ENCODE results near the gene GAREM1. TPM values are rescaled to one million over a fixed set of nuclear protein-coding genes. Genes with fewer than 3 reads are reported as not detected.
A peak's percentile ranks its signal among the peaks of the same experiment; 100 is the strongest.

GAREM1 gene
- total RNA-seq, 3 donors from 2014 or later: 7.8 to 13.4 (median 12.0) TPM

DNA sequence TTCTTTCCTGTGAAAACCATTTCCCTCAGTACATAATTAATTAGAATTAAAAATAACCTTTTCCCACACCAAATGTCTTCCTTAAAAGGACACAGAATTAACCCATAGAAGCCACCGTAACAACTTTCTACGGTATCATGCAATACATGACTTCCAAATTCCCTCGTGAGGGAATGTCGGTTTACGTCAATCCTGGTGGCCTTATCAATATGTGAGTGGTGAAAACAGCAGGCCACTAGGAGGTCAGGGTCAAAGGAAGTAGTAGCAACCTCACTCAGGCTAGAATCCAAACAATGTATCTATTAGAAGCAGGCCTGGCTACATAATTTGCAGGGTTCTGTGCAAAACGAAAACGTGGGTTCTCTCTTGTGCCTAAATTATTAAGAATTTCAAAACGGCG, 112.2 kb downstream of the GAREM1 start:
- Histone ChIP-seq H3K4me3 (no peak overlapping the region), H3K36me3 (no peaks in the 10 kb centered on the region), H3K27me3 (no peaks in the 10 kb centered on the region), H3K27ac (no peak overlapping the region), H3K4me1 (no peaks in the 10 kb centered on the region), H3K9me3 (no peaks in the 10 kb centered on the region)
- no peak for DNase-seq (ENCODE audit: low spot score in 2 of 2)
- intact Hi-C loops (cut with DNase I; ENCODE audit: low total_unique reads): no loop called here
- no peak for TF ChIP-seq CTCF (IDR thresholded peaks at IDR 0.05)
- no peak for TF ChIP-seq POLR2AphosphoS5 (IDR thresholded peaks at IDR 0.05)
- TF ChIP-seq POLR2A (IDR thresholded peaks at IDR 0.05): no peak

DNA sequence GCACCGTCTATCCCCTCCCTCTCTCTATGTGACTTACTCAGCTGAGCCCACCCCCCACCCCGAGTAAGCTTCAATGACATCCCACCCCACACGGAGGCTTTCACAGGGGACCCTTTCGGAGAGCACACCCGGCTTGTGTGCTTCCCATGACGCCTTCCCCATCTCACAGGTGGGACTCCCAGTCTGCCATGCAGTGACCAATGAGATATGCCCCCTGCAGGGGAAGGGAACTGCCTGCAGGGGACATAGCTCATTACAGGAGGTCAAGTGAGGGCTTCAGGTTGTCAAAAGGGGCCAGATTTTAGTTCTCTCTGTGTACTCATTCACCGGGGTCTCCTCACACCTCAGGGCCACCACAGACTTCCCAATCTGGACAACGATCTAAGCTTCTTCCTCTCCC, 112.6 kb downstream of the GAREM1 start:
- TF ChIP-seq POLR2AphosphoS5 (IDR thresholded peaks at IDR 0.05) (no peak), CTCF (IDR thresholded peaks at IDR 0.05) (no peak), POLR2A (IDR thresholded peaks at IDR 0.05) (no peak)
- Histone ChIP-seq H3K27ac (no peak overlapping the region), H3K9me3 (no peaks in the 10 kb centered on the region), H3K36me3 (no peaks in the 10 kb centered on the region), H3K4me1 (no peaks in the 10 kb centered on the region), H3K27me3 (no peaks in the 10 kb centered on the region), H3K4me3 (no peak overlapping the region)
- no peak for DNase-seq (ENCODE audit: low spot score in 2 of 2)
- intact Hi-C loops (cut with DNase I; ENCODE audit: low total_unique reads): no loop called here

DNA sequence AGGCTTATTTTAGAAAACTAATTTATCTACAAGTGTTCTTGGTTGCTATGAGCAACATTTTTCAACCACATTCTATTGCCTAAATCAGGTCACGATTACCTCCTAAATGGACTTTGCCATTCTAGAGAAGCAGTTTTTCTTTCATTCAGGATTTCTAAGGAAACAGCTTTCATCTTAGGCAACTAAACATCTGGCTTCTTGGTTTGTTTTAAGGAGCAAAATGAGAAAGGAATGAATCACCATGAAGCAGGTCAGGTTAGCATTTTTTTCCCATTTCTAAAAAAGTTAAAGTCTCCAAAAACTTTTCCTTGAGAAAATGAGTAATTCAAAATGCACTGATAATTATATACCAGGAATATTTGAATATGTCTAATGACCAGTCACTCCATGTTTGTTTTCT, 114.8 kb downstream of the GAREM1 start:
- Histone ChIP-seq H3K9me3 (no peaks in the 10 kb centered on the region), H3K4me3 (no peak overlapping the region), H3K36me3 (no peaks in the 10 kb centered on the region), H3K4me1 (no peaks in the 10 kb centered on the region), H3K27ac (peak overlapping the region in 1 of 2 donors; percentile 12), H3K27me3 (no peaks in the 10 kb centered on the region)
- no peak for TF ChIP-seq POLR2A (IDR thresholded peaks at IDR 0.05)
- no peak for TF ChIP-seq CTCF (IDR thresholded peaks at IDR 0.05)
- TF ChIP-seq POLR2AphosphoS5 (IDR thresholded peaks at IDR 0.05): no peak
- DNase-seq (ENCODE audit: low spot score in 2 of 2): no peak
- intact Hi-C loops (cut with DNase I; ENCODE audit: low total_unique reads): no loop called here

- no peaks in the 10 kb centered on the region for H3K36me3 ChIP-seq
- DNase-seq (ENCODE audit: low spot score in 2 of 2): no peak
- no peaks in the 10 kb centered on the region for H3K9me3 ChIP-seq
- H3K4me1 ChIP-seq: no peaks in the 10 kb centered on the region
- intact Hi-C loops (cut with DNase I; ENCODE audit: low total_unique reads): no loop called here
- no peaks in the 10 kb centered on the region for H3K27me3 ChIP-seq
- no peak for TF ChIP-seq POLR2AphosphoS5 (IDR thresholded peaks at IDR 0.05)
- TF ChIP-seq POLR2A (IDR thresholded peaks at IDR 0.05): no peak
- TF ChIP-seq CTCF (IDR thresholded peaks at IDR 0.05): no peak
- no peak overlapping the region for H3K27ac ChIP-seq
- H3K4me3 ChIP-seq: no peak overlapping the region
Measured at GRCh38 chr18:32354518-32354917, 116.2 kb downstream of the GAREM1 start.

GRCh38 chr18:32353257-32353656, 117.4 kb downstream of the GAREM1 start:
- no peaks in the 10 kb centered on the region for H3K4me1 ChIP-seq
- H3K27me3 ChIP-seq: no peaks in the 10 kb centered on the region
- no peak overlapping the region for H3K27ac ChIP-seq
- no peak for DNase-seq (ENCODE audit: low spot score in 2 of 2)
- H3K36me3 ChIP-seq: no peaks in the 10 kb centered on the region
- TF ChIP-seq POLR2A (IDR thresholded peaks at IDR 0.05): no peak
- TF ChIP-seq POLR2AphosphoS5 (IDR thresholded peaks at IDR 0.05): no peak
- no peak for TF ChIP-seq CTCF (IDR thresholded peaks at IDR 0.05)
- intact Hi-C loops (cut with DNase I; ENCODE audit: low total_unique reads): no loop called here
- no peak overlapping the region for H3K4me3 ChIP-seq
- no peaks in the 10 kb centered on the region for H3K9me3 ChIP-seq
